HepG2 (cell line): ENCODE measurements around the gene CPLANE2. TPM values are rescaled to one million over a fixed set of nuclear protein-coding genes. Genes with fewer than 3 reads are reported as not detected.
A peak's percentile ranks its signal among the peaks of the same experiment; 100 is the strongest.

Experiments
- CHD4 ChIP-seq: fragments of 200-600 bp; sonication (generic); IDR thresholded peaks from 2 replicates; pipeline ENCODE4 v1.7.0; 2017; ENCODE audit warnings: mild to moderate bottlenecking, low read length, borderline replicate concordance
- KDM1A ChIP-seq: IDR thresholded peaks from 2 replicates; pipeline ENCODE4 v1.6.1; 2016; ENCODE audit warnings: missing compliant biosample characterization
- MTF2 ChIP-seq: sonication (generic); formaldehyde crosslinking; IDR thresholded peaks from 2 replicates; pipeline ENCODE4 v1.5.0; 2020; ENCODE audit warnings: missing genetic modification reagents, borderline replicate concordance
- MXI1 ChIP-seq: IDR thresholded peaks from 3 replicates; pipeline ENCODE4 v1.6.1; 2012; ENCODE audit warnings: low read depth, low read length, inconsistent platforms, borderline replicate concordance
- ONECUT2 ChIP-seq: sonication (generic); formaldehyde crosslinking; IDR thresholded peaks from 2 replicates; pipeline ENCODE4 v1.4.0; 2020; ENCODE audit warnings: missing genetic modification reagents
- RFX3 ChIP-seq: IDR thresholded peaks from 2 replicates; pipeline ENCODE4 v1.6.1; 2016; ENCODE audit warnings: missing biosample characterization, missing genetic modification reagents
- RXRB ChIP-seq: IDR thresholded peaks from 2 replicates; pipeline ENCODE4 v1.6.1; 2016; ENCODE audit warnings: borderline replicate concordance, missing genetic modification reagents, missing compliant biosample characterization
- SMC3 ChIP-seq: IDR thresholded peaks from 2 replicates; pipeline ENCODE4 v1.6.1; 2011; ENCODE audit warnings: low read length, improper control_type of control experiment
- SOX13 ChIP-seq, 3 experiments: fragments of 450-650 bp in 1 of 3; sonication (generic) in 1 of 3; formaldehyde crosslinking in 1 of 3; IDR thresholded peaks in 2 of 3; conservative IDR thresholded peaks in 1 of 3; 2 replicates each; pipeline versions ENCODE4 v1.5.0 to v1.6.1; 2016 to 2020; ENCODE audit warnings: antibody characterized with exemption in 1 of 3, mild to moderate bottlenecking in 1 of 3, missing compliant biosample characterization in 1 of 3, missing genetic modification reagents in 1 of 3, moderate library complexity in 1 of 3
- SOX5 ChIP-seq: IDR thresholded peaks from 2 replicates; pipeline ENCODE4 v1.6.1; 2016; ENCODE audit warnings: borderline replicate concordance
- U2AF1 ChIP-seq: fragments of 200-400 bp; formaldehyde crosslinking; optimal IDR thresholded peaks from 2 replicates; pipeline ENCODE3; 2017; ENCODE audit warnings: mild to moderate bottlenecking, low read depth, low read length
- ZBTB37 ChIP-seq: sonication (generic); formaldehyde crosslinking; IDR thresholded peaks from 2 replicates; pipeline ENCODE4 v1.4.0; 2020; ENCODE audit warnings: mild to moderate bottlenecking, missing genetic modification reagents
- ZFP82 ChIP-seq: sonication (generic); formaldehyde crosslinking; IDR thresholded peaks from 2 replicates; pipeline ENCODE4 v1.5.1; 2020; ENCODE audit warnings: mild to moderate bottlenecking, missing genetic modification reagents, borderline replicate concordance
- ZNF232 ChIP-seq: sonication (generic); formaldehyde crosslinking; IDR thresholded peaks from 2 replicates; pipeline ENCODE4 v1.4.0; 2020; ENCODE audit warnings: missing genetic modification reagents, borderline replicate concordance
- ZNF333 ChIP-seq: sonication (generic); formaldehyde crosslinking; IDR thresholded peaks from 2 replicates; pipeline ENCODE4 v1.4.0; 2020; ENCODE audit warnings: mild to moderate bottlenecking, missing genetic modification reagents, borderline replicate concordance
- ZNF550 ChIP-seq: sonication (generic); formaldehyde crosslinking; IDR thresholded peaks from 2 replicates; pipeline ENCODE4 v1.4.0; 2020; ENCODE audit warnings: mild to moderate bottlenecking, missing genetic modification reagents, borderline replicate concordance
- polyA plus RNA-seq, 8 experiments: library from polyadenylated mRNA; depleted of rRNA in 3 of 8; stranded (reverse) in 7 of 8; unstranded in 1 of 8; fragments of >200 nt; fragmentation: Illumina TruSeq in 4 of 8; extraction: Trizol in 4 of 8; gene quantifications; 2 replicates each; pipeline versions ENCODE4 v1.2.1 to v1.2.3, GENCODE V29; 2011 to 2016; ENCODE audit warnings: low read depth in 4 of 8, missing spikeins in 1 of 8, mixed read lengths in 1 of 8; ENCODE audit not compliant: insufficient read depth in 1 of 8
- total RNA-seq, 5 experiments: library from RNA; depleted of rRNA; stranded (reverse); fragments of >200 nt; fragmentation: Illumina TruSeq; extraction: Trizol; gene quantifications; 2 replicates each; pipeline ENCODE4 v1.2.3, GENCODE V29; 2016; ENCODE audit warnings: low read depth in 1 of 5
- TF ChIP-seq, protein P1 (sequence below): sonication (generic); formaldehyde crosslinking; IDR thresholded peaks from 2 replicates; pipeline ENCODE4 v1.4.0; 2020; ENCODE audit warnings: missing genetic modification reagents
- TF ChIP-seq, protein P2 (sequence below), 2 experiments: fragments of 450-650 bp in 1 of 2; sonication (generic) in 1 of 2; formaldehyde crosslinking; IDR thresholded peaks; 2 replicates each; pipeline versions ENCODE4 v1.5.0 to v1.8.0; 2020 to 2022; ENCODE audit warnings: mild to moderate bottlenecking in 1 of 2, missing genetic modification reagents in 1 of 2
- TF ChIP-seq, protein P3 (sequence below): sonication (generic); formaldehyde crosslinking; IDR thresholded peaks from 2 replicates; pipeline ENCODE4 v1.4.0; 2020; ENCODE audit warnings: missing genetic modification reagents, borderline replicate concordance
- TF ChIP-seq, protein P4 (sequence below): sonication (generic); formaldehyde crosslinking; IDR thresholded peaks from 2 replicates; pipeline ENCODE4 v1.5.1; 2020; ENCODE audit warnings: missing genetic modification reagents, mild to moderate bottlenecking, borderline replicate concordance

Gene CPLANE2
- total and polyA plus RNA-seq, 2 of the 13 experiments (the other 11 are each of a cell fraction or from before 2014, with no cell fraction given) = 0.29 to 1.6 TPM

- TF ChIP-seq, protein P1, sequence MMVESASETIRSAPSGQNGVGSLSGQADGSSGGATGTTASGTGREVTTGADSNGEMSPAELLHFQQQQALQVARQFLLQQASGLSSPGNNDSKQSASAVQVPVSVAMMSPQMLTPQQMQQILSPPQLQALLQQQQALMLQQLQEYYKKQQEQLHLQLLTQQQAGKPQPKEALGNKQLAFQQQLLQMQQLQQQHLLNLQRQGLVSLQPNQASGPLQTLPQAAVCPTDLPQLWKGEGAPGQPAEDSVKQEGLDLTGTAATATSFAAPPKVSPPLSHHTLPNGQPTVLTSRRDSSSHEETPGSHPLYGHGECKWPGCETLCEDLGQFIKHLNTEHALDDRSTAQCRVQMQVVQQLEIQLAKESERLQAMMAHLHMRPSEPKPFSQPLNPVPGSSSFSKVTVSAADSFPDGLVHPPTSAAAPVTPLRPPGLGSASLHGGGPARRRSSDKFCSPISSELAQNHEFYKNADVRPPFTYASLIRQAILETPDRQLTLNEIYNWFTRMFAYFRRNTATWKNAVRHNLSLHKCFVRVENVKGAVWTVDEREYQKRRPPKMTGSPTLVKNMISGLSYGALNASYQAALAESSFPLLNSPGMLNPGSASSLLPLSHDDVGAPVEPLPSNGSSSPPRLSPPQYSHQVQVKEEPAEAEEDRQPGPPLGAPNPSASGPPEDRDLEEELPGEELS (CRISPR knock-in tag) = peak; percentile 75
- TF ChIP-seq ZBTB37 (no peak), U2AF1 (no peak), SOX5 (CRISPR knock-in tag) (peak; percentile 82; the same call in 1 of the 2 replicates), KDM1A (CRISPR knock-in tag) (no peak; the same call in 1 of the 2 replicates), CHD4 (no peak), ONECUT2 (no peak), RFX3 (CRISPR knock-in tag) (no peak), RXRB (CRISPR knock-in tag) (peak; percentile 94), MXI1 (peak; percentile 25; the same call in 1 of the 3 replicates), ZNF232 (CRISPR knock-in tag) (peak; percentile 14; the same call in 1 of the 2 replicates), MTF2 (CRISPR knock-in tag) (no peak), ZFP82 (no peak), ZNF550 (no peak), ZNF333 (no peak), SOX13 (IDR thresholded peaks at IDR 0.05) (no peak), SOX13 (CRISPR knock-in tag; conservative IDR thresholded peaks at IDR 0.05 in 1 of 2, IDR thresholded peaks at IDR 0.05 in 1 of 2) (peak in 1 of 2 experiments; percentile 64; a peak in 1 of 4 replicates), SMC3 (no peak)
- TF ChIP-seq, protein P2, sequence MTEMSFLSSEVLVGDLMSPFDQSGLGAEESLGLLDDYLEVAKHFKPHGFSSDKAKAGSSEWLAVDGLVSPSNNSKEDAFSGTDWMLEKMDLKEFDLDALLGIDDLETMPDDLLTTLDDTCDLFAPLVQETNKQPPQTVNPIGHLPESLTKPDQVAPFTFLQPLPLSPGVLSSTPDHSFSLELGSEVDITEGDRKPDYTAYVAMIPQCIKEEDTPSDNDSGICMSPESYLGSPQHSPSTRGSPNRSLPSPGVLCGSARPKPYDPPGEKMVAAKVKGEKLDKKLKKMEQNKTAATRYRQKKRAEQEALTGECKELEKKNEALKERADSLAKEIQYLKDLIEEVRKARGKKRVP (CRISPR knock-in tag; IDR thresholded peaks at IDR 0.05) = no peak
- TF ChIP-seq, protein P3, sequence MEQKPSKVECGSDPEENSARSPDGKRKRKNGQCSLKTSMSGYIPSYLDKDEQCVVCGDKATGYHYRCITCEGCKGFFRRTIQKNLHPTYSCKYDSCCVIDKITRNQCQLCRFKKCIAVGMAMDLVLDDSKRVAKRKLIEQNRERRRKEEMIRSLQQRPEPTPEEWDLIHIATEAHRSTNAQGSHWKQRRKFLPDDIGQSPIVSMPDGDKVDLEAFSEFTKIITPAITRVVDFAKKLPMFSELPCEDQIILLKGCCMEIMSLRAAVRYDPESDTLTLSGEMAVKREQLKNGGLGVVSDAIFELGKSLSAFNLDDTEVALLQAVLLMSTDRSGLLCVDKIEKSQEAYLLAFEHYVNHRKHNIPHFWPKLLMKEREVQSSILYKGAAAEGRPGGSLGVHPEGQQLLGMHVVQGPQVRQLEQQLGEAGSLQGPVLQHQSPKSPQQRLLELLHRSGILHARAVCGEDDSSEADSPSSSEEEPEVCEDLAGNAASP (CRISPR knock-in tag) = peak; percentile 50
- TF ChIP-seq, protein P4, sequence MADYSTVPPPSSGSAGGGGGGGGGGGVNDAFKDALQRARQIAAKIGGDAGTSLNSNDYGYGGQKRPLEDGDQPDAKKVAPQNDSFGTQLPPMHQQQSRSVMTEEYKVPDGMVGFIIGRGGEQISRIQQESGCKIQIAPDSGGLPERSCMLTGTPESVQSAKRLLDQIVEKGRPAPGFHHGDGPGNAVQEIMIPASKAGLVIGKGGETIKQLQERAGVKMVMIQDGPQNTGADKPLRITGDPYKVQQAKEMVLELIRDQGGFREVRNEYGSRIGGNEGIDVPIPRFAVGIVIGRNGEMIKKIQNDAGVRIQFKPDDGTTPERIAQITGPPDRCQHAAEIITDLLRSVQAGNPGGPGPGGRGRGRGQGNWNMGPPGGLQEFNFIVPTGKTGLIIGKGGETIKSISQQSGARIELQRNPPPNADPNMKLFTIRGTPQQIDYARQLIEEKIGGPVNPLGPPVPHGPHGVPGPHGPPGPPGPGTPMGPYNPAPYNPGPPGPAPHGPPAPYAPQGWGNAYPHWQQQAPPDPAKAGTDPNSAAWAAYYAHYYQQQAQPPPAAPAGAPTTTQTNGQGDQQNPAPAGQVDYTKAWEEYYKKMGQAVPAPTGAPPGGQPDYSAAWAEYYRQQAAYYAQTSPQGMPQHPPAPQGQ (CRISPR knock-in tag) = no peak
Measured at GRCh38 chr1:16181887-16182719, 54.9 kb downstream of the CPLANE2 start (continued).
